Bone marrow (tissue), 2 donors: Measurements from ENCODE around the gene DNAJC18.
"Not testable (repeated sequence)": the region's sequence is repeated elsewhere in the genome, so short reads cannot be mapped to it uniquely, and the experiment has no call there.

Experiments
- DNase-seq, 2 donors: peaks; one replicate each; lab custom pipeline; 2025; lab: John Stamatoyannopoulos, UW

The DNAJC18 gene

GRCh38 chr5:139387611-139388197, 51.6 kb downstream of the DNAJC18 start:
- DNase-seq: peak in 1 of 2 donors; percentile 25

DNA sequence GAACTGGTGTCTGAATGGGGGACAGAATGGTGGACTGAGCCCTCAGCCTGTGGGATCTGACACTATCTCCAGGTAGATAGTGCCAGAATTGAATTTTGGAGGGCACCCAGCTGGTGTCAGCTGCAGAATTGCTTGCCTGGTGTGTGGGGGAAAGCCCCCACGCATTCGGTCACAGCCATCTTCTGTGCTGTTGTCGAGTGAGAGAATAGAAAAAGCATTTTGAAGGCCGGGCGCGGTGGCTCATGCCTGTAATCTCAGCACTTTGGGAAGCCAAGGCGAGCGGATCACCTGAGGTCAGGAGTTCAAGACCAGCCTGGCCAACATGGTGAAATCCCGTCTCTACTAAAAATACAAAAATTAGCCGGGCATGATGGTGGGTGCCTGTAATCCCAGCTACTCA, 52.4 kb downstream of the DNAJC18 start:
- not testable (repeated sequence) for DNase-seq

DNA sequence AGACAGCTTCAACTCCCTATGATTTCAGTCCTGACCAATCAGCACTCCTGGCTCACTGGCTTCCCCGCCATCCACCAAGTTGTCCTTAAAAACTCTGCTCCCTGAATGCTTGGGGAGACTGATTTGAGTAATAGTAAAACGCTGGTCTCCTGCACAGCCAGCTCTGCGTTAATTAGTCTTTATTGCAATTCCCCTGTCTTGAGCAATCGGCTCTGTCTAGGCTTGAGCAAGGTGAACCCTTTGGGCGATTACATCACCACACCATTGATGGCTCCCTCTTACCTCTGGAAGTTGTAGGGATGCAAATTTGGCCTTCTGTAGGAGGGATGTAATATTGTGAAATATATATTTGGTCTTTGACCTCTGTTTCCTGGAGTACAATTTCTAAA, 53.3 kb downstream of the DNAJC18 start:
- no peak for DNase-seq

- peak in 1 of 2 donors; percentile 37 for DNase-seq
Measured at GRCh38 chr5:139385061-139386049, 54.0 kb downstream of the DNAJC18 start.

GRCh38 chr5:139384591-139385051, 54.7 kb downstream of the DNAJC18 start:
- no peak for DNase-seq

DNA sequence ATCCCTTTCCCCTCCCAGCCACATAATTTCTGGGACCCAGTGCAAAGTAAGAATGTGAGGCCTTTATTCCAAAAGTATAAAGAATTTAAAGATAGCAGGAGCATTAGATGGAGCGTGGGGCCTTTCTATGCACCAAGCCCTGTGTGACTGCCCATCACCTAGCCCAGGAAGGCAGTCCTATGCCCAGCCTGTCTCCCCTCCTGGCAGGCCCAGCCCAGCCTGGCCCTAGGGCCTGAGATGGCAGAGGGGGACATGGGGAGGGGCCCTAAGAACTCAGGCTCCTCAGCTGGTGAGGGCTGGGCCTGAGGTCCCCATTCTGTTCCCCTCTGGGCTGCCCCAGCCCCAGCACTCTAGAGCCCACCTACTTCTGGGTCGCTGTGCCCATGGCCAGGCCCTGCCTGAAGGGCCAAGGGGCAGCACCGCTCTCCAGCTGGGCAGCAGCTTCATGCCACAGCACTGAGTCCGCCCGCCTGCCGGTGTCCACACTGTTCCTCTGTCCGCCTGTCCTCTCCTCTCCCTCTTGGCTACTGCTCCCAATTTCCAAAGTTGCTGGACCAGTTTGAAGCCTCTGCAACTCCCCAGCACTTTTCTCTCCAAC, 55.2 kb downstream of the DNAJC18 start:
- DNase-seq: no peak

DNA sequence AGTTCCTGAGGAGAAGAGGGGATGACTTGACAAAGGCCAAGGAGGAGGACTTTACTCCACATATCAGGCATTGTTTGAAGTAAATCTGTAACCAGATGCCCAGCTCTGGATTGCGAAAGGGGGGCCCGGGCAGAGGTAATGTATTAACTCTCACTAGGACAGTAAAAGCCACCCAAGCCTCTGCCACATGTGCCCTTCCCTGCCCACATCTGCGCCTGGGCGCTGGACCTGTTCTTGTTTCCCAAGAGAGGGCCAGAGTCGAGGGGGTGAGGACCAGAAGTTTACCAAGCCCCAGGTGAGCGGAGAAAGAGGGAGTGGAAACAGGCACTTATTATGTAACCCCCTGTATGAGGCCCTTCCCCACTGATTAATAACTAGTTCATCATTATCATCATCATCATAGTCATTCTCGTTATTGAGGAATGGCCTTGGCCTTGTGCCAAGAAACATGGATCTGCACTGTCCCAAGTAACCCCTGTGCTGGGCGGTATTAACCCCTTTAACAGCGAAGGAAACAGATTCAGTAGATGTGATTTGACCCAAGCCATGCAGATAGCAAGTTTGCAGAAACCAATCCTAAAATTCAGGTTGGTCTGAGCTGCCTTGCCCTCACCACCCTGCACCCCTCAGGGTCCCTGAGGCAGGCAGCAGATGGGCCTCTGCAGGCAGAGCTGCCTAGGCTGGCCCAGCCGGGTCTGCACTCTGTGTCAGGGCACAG, 55.9 kb downstream of the DNAJC18 start, which contains the start of gene SLC23A1:
Gene SLC23A1 (minus strand): TSS at position 23 of the 718 bp plus-strand sequence. CDS start 44 bp downstream, outside the sequence.
- no peak for DNase-seq

GRCh38 chr5:139382807-139383206, 56.5 kb downstream of the DNAJC18 start:
- no peak for DNase-seq

- DNase-seq: no peak
Measured at GRCh38 chr5:139381837-139382761, 57.2 kb downstream of the DNAJC18 start.

DNA sequence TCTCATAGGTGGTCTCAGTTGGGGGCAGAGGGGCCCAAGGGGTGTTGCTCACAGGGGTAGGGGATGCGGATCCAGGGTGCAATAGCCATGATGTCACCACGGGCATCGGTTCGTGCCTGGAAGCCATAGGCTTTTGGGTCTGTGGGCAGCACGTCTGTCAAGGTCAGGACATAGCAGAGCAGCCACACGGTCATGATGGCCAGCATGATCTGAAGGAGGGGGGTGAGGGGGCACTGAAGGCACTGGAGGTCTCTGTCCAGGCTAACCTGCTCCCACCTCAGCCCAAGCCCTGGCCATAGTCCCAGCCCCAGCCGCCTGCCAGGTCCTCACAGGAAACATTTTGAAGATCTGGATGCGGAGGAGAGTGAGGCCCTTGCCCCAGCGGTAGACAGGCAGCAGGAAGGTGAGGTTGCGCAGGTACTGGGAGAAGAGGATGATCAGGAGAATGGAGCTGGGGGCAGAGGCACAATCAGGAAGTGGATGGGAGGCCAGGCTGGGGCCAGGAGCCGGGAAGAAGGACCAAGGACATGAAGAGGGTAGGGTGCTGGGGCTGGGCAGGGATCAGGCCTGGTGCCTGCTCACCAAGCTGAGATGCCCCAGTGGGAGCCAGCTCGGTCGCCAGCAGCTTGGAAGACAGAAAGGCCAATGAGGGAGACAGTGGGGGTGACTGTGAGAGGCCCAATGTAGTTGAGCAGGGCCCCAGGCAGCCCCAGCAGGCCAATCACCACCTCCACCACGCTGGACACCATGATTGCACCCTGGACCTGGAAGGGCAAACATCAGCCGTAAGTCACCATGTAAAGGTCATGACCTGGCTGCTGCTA, 59.5 kb downstream of the DNAJC18 start:
- DNase-seq: no peak

- no peak for DNase-seq
Measured at GRCh38 chr5:139378941-139379361, 60.4 kb downstream of the DNAJC18 start.

GRCh38 chr5:139378101-139378825, 61.1 kb downstream of the DNAJC18 start:
- no peak for DNase-seq

DNA sequence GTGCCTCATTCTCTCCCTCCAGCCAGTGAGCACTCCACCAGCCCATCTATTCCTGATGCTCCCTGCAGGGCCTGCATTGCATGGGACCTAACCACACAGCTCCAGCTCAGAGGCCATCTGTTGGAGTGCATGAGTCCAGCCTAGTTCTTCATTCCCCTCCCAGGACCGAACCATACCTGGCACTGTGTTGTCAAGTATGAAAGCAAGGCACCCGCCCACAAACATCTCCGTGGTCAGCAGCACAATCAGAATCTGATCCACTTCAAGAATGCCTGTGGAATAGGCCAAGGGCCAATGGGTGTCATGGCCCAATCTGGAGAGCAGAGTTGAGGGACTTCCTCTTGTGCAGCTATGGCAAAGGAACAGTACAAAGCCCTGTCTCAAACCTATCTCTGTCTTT, 62.1 kb downstream of the DNAJC18 start:
- DNase-seq: no peak

- DNase-seq: no peak
Measured at GRCh38 chr5:139376364-139376763, 63.0 kb downstream of the DNAJC18 start.

DNA sequence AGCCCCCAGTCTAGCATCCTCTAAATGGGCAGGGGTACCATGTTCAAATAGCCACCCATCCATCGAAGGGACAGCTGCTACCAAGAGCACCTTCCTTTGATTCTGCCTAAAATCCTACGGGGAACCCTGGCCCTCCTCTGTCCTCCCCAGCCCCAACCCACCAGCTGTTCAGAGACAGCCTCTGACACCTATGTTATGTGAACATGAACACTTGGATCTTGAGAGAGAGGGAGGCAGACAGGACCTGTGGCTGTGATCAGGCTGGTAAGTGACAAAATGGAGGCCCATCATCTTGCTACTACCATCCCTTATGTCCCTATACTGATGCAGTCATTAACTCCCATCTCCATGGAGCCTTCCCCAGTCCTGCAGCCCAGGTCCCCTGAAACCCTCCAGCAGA, 64.4 kb downstream of the DNAJC18 start:
- no peak for DNase-seq

GRCh38 chr5:139371482-139372435, 67.6 kb downstream of the DNAJC18 start:
- no peak for DNase-seq

GRCh38 chr5:139369181-139369580, 70.1 kb downstream of the DNAJC18 start:
- DNase-seq: no peak

GRCh38 chr5:139368613-139369012, 70.7 kb downstream of the DNAJC18 start:
- peak in 1 of 2 donors; percentile 14 for DNase-seq
